Non-pigmented ciliary epithelial cell (primary cell): ENCODE data around the gene OLAH.
"Not testable (repeated sequence)": the region's sequence is repeated elsewhere in the genome, so short reads cannot be mapped to it uniquely, and the experiment has no call there.

Experiments used
- DNase-seq: peaks from one replicate; pipeline ENCODE4 v3.0.0-alpha.2; 2010; ENCODE audit warnings: low read depth

Gene OLAH

DNA sequence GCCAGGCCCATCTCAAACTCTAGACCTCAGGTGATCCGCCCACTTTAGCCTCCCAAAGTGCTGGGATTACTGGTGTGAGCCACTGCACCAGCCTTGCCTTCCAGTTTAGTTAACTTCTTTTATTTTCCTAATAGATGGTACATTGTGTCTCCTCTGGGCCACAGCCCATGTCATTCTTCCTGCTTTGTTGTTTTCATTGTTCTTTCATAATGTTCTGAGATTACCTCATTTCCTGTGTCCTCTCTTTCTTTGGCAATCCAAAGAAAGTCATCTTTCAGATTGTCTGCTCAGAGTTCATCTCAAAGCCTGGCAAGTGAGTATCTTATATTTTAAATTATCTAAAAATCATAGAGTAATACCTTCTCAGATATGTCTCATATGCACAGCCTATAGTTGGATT, at the start of gene OLAH:
Gene OLAH, plus strand, starts transcription at position 270 of the 400 bp plus-strand sequence. CDS start 3,346 bp downstream, outside the sequence.
- no peak for DNase-seq

DNA sequence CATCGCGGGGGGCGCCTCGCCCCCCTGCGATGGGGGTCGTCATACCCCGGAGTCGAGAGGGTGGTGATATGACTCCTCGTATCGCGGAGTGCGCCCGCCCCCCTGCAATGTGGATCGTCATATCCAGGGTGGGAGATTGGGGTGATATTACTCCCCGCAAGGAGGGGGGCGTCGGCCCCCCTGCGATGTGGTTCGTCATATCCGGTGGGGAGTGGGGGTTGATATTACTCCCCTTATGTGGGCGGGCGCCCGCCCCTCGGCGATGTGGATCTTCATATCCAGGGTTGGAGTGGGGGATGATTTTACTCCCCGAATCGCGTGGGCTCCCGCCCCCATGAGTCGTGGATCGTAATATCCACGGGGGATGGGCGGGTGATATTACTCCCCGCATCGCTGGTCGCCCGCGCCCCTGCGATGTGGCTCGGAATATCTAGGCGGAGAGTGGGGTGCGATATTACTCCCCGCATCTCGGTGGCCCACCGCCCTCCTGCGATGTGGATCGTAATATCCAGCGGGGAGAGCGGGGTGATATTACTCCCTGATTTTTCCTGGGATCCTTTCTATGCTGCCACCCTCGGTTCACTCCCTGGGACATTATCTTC, 47.7 kb upstream of the OLAH start:
- no peak for DNase-seq

DNA sequence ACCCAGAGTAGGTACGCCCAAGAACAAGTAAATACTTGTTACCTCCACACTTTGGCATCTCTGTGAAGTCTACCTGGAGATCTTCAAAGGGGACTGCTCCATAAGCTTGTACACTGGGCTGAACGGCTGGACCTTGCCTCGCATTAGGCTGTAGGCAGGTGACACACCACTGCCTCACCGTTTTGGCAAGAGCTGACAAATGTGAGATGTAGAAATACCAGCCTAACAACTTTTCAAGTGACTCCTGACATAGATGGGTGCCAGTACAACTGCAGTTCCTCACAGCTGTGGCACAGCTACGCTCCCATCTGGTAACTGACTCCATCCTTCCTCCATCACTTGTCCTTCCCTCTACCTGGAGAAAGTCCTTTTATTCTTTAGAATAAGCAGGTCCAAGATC, 30.2 kb upstream of the OLAH start:
- not testable (repeated sequence) for DNase-seq

DNA sequence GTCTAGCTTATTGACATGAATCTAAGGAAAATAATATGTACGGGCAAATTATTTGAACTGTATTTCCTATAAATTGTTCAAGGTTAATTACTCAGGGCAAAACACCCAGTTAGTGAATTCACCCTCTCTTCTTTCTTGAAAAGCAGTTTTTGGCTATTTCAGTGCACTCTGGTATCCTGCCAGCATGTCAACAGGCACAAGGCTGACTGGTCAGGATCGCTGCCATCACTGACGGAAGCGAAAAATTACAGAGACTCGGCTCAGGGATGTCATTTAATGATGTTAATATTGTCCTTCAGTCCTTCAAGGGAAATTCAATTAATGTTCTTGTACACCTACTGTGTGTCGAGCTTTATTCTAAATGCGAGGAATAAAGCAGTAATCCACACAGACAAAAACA, 28.3 kb upstream of the OLAH start:
- DNase-seq = no peak

DNA sequence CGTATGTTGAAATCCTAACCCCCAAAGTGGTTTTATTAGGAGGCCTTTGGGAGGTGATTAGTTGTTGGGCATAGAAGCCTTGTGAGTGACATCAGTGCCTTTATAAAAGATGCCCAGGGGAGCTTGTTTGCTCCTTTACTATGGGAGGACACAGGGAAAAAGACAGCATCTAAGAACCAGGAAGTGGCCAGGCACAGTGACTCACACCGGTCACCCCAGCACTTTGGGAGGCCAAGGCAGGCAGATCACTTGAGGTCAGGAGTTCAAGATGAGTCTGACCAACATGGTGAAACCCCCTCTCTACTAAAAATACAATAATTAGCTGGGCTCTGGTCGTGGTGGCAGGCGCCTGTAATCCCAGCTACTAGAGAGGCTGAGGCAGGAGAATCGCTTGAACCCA, 22.8 kb upstream of the OLAH start:
- DNase-seq = not testable (repeated sequence)

DNA sequence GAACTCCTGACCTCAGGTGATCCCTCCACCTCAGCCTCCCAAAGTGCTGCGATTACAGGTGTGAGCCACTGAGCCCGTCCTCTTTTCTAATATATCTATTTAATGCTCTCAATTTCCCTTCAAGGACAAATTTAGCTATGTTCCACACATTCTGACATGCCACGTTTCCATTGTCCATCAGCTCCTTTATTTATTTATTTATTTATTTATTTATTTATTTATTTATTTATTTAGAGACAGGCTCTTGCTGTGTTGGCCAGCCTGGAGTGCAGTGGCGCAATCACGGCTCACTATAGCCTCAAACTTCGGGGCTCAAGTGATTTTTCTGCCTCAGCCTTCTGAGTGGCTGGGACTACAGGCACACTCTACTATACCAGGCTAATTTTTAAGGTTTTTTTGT, 20.7 kb upstream of the OLAH start:
- not testable (repeated sequence) for DNase-seq

DNA sequence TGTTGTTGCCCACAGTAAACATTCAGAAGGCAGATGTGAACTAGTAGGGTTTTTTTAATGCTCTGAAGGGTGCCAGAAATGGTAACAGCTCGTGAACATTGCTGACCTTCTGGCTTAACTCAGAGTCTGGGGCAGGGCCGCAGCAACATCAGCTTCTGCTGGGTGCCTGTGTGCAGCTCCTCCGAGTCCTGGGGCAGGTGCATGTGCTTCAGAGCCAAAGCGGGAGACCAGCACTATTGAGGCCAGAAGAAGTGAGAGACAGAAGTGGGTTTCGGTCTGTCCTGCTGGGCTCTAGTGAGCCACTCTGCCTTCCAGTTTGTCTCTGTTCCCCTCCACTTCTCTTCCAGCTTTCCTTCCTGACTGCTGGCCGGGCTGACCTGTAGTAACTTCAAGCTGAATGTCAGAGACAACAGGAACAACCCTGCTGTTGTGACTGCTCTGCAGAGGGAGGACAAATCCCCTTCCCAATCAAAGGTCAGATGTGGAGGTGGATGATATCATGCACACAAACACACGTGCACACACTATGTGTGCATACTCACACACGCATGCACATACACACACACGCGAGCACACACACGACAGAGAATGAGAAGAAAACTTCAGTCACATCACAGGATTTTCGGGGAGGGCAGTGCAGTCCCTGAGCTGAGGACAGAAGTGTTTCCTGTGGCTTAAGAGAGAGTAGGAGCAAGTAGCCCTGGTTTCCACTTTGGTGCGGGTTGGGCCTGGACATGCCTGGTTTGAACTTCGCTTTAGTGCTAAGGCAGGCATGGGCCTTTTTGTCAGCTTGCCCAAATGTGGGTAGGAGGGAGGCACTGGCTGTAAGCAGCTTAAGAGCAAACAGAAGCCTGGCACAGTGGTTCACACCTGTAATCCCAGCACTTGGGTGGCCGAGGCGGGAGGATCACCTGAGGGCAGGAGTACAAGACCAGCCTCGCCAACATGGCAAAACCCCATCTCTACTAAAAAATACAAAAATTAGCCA, 19.4 kb upstream of the OLAH start:
- not testable (repeated sequence) for DNase-seq

DNA sequence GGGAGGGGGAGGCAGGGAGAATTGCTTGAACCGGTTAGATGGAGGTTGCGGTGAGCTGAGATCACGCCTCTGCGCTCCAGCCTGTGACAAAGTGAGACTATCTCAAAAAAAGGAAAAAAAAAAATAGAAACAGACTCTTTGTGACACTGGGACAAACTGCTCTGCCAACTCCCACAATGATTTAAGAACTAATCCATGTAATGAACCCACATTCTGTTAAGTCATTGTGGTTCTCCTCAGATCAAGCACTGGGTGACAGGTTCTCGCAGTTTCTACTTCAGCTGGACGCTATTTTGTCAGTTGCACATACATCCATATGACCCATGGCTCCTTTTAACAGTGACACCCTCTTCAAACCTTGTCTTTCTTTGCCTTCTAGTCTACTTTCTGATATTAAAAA, 18.7 kb upstream of the OLAH start:
- DNase-seq = not testable (repeated sequence)

DNA sequence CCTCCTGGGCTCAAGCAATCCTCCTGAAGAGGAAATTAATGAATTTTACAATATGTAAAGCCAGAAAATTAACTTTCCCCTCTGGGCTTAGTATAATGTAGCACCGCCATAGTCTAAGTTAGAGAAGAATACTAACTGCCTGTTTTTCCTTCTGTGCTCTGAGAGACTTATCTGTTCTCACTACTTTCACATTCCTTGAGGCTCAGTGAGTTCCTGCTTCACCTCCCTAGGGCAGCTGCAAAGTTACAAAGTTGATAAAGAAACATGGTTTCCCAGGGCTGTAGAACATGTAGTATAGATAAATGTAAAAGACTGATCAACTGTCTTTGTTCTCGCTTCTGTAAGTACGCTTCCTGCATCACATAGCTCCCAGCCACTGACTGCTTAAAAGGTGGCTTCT, 16.0 kb upstream of the OLAH start:
- no peak for DNase-seq

DNA sequence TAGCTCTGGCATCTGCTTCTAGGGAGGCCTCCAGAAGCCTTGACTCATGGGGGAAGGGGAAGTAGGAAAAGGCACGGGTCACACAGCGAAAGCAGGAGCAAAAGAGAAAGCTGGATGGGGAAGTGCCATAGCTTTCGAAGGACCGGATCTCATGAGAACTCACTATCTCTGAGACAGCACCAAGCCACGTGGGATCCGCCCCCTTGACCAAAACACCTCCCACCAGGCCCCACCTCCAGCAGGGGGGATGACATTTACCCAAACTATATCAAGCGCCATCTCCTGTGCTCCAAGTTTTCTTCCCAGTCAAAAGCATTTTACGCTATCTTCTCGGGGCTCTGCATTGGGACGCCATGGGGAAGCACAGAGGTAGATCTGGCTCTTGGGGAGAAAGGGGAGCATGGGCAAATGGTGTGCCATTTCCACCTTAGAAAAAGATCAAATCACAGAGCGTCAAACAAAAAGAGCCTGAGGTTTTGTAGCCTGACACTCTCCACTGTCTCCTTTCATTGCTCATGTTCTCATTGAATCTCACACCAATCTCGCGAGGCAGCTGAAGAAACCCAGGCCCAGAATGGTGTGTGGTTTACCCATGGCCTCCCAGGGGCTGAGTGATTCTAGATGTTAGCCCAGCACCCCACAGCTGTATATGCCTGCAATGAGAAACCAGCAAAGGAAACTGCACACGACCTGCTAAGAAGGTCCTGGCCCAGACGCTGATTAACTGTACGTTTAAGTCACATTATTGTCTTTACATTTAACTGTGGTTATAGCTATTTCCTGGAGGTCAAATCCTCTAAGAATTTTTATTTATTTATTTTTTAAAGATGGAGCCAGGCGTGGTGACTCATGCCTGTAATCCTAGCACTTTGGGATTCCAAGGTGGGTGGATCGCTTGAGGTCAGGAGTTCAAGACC, 8.1 kb upstream of the OLAH start:
- DNase-seq = peak; percentile 83

DNA sequence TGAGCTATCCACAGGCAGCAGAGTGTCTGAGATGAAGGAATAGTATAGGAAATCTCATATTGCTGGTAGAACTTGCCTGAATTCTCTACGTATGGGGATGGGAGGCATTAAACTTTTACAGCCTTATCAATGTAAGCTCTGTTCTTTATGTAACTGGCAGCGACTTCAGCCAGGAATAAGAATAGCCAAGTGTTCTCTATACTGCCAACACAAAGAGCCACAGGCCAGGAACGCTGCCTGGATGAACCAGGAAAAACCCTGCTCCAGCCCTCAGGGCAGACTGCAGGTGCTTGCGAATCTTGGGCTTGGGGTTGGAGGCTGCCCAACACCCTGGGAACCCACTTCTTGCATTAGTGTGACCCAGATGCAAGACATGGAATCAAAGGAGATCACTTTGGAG, 6.1 kb upstream of the OLAH start:
- DNase-seq = no peak

DNA sequence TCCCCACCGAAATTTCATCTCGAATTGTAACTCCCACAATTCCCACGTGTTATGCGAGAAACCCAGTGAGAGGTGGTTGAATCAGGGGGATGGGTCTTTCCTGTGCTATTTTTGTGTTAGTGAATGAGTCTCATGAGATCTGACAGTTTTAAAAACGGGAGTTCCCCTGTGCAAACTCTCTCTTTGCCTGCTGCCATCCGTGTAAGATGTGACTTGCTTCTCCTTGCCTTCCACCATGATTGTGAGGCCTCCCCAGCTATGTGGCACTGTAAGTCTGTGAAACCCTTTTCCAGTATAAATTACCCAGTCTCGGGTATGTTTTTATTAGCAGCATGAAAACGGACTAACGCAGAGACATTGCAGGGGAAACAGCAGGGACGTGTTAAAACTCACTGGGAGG, 5.3 kb upstream of the OLAH start:
- no peak for DNase-seq

DNA sequence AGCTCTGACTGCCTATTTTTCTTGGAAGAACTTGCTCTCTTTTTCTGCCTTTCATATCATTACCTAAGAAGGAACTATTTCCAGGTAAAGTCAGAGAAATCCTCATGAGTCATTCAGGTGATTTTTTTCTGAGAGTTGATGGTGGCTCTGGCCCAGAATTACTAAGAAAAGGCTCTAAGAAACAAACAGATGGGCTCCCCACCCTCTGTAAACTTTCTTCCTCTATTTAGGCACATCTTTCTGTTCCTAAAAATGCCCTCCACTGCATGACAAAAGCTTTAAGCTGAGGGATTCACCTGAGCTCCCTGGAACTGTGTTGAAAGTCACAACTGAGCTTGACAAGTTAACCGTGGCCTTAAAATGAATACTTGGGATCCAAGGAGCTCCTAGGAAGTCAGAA, 1.6 kb downstream of the OLAH start:
- no peak for DNase-seq

DNA sequence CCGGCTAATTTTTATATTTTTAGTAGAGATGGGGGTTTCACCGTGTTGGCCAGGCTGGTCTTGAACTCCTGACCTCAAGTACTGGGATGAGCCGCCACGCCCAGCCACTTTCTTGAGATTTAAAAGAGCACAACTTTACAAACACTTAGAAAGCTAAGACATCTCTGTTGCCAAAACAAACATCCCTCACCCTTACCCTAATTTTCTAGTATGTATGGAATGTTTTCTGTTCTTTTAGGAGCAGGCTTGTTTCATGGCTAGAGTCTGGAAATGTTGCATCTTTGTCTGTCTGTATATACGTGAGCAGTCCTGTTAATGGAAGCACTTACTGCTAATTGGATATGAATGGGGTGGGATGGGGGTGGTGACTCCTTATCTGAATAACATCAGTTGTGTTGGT, 2.9 kb downstream of the OLAH start:
- DNase-seq = peak; percentile 59

DNA sequence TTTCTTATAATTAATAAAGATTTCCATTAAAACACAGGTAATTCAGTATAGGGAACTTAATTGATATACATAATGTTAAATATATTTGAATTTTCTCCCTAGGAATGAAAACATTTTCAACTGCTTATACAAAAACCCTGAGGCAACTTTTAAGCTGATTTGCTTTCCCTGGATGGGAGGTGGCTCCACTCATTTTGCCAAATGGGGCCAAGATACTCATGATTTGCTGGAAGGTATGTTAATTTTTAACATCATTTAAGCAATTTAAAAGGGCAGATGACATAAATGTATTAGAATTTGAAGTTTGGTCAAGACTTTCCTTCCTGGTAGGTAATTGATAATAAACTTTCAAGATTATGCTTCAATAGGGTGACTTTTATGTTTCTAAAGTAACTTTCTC, 5.8 kb downstream of the OLAH start:
- DNase-seq = no peak

DNA sequence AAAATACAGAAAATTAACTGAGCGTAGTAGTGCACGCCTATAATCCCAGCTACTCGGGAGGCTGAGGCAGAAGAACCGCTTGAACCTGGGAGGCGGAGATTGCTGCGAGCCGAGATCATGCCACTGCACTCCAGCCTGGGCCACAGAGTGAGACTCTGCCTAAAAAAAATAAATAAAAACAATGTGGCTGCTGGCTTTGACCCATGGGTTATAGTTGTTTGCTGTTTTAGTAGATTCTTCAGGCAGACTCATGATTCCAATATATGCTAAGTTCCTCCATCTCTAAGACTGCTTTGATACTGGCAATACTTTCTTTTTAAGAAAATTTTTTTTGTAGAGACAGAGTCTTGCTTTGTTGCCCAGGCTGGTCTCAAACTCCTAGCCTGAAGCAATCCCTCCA, 8.4 kb downstream of the OLAH start:
- DNase-seq = no peak

DNA sequence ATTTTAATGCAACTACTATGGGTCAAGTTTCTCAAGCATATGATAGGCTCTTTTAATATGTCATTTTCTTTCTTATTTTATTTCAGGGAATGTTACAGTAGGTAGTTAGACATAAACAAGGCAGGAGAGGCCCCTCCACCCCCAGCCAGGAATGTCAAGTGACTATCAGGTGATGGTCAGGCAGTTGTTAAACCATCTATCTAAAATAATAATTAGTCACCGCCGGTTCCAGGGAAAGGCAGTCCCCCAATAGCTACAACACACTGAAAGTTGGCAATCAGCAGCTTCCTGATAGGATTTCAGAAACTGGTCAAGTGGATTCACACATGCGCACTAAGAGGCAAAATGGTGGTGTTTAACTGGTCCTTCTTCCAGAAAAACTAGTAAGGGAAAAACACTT, 9.3 kb downstream of the OLAH start:
- no peak for DNase-seq

DNA sequence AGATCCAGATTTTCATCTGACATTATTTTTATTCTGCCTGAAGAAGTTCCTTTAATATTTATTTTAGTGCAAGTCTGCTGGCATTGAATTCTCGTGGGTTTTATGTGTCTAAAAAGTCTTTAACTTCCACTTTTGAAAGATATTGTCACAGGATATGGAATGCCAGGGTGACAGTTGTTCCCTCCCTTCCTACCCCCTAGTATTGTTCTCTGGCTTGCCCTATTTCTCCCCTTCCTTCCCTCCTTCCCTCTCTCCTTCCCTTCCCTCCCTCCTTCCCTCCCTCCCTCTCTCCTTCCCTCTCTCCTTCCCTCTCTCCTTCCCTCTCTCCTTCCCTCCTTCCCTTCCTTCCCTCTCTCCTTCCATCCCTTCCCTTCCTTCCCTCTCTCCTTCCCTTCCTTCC, 14.9 kb downstream of the OLAH start:
- DNase-seq = no peak

DNA sequence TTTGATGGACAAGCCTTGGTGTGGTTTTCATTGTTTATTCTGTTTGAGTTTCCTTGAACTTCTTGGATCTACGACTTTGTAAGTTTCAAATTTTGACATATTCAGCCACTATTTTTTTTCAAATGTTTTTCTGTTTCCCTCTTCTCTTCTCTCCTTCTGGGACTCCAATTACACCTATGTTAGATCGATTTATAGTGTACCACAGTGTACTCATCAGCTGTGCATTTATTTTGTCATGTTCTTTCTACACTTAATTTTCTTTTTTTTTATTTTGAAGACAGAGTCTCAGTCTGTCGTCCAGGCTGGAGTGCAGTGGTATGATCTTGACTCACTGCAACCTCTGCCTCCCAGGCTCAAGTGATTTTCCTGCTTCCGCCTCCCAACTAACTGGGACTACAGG, 16.2 kb downstream of the OLAH start:
- no peak for DNase-seq

DNA sequence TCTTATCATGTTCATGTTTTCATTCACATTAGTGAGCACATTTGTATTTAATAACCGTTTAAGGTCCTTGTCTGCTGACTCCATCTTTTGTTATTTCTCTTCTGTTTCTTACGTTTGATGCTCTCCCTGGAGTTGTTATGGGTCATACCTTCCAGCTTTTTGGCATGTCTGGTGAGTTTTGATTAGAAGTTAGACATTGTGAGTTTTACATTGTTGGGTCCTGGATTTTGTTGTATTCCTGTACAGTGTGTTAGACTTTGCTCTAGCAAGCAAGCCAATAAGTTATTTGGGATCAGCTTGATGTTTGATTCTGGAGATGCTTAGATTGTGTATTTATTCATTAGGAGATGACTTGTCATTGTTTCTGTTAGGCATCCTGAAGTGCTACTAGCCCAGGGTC, 16.9 kb downstream of the OLAH start:
- no peak for DNase-seq

DNA sequence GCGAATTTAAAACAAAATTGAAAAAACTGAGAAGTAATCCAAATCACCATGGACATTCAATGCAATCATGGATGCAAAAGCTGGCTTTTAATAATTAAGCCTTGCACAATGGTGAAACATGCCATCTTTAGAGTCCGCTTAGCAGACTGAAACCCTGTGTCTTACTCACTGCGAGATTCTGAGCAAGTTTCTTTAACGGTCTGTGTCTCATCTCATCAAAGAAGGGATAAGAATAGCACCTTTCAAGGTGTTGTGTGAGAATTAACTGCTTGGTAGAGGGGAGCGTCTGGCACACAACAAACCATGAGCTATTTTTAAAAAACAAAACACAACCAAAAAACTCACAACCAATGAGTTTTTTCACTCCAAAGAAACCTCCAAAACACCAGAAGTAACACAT, 23.4 kb downstream of the OLAH start:
- DNase-seq = no peak

DNA sequence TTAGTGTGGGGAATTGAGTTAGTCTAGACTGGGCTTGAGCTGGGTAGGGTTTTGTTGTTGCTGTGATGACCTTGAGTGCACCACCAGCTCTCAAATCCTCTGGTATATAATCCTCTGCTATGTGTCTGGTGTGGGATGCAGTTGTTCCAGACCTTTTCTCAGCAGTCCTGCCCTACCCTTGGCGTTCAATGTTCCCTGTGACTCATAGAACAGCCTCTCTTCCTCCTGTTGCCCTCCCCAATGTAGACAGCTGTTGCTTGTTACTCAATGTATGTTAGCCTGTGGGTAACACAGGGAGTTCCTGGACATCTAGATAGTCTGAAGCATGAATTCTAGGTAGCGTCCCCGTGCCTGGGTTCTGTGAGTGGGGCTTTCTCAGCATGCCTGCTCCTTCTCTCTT, 25.1 kb downstream of the OLAH start:
- DNase-seq = peak; percentile 68
